Liver (tissue), 3 donors: Measurements from ENCODE around the gene TNNT3.

Experiments
- JUND ChIP-seq, 2 donors: IDR thresholded peaks; 2 replicates each; pipeline ENCODE4 v1.6.1; 2016; ENCODE audit warnings: antibody characterized with exemption in 2 of 2
- MAX ChIP-seq: IDR thresholded peaks from 2 replicates; pipeline ENCODE4 v1.6.1; 2016; ENCODE audit warnings: antibody characterized with exemption
- REST ChIP-seq: IDR thresholded peaks from 2 replicates; pipeline ENCODE4 v1.6.1; 2016; ENCODE audit warnings: antibody characterized with exemption, mild to moderate bottlenecking
- TAF1 ChIP-seq: conservative IDR thresholded peaks from 2 replicates; pipeline ENCODE4 v1.6.1; 2016; ENCODE audit warnings: antibody characterized with exemption, mild to moderate bottlenecking
- TF ChIP-seq, protein P1 (sequence below): fragments of 150-350 bp; IDR thresholded peaks from 2 replicates; pipeline ENCODE4 v1.5.1; 2017; ENCODE audit warnings: improper control_type of control experiment, low read depth, low read length; ENCODE audit not compliant: missing input control
- donor health status: healthy.
- donor health status: healthy.

DNA sequence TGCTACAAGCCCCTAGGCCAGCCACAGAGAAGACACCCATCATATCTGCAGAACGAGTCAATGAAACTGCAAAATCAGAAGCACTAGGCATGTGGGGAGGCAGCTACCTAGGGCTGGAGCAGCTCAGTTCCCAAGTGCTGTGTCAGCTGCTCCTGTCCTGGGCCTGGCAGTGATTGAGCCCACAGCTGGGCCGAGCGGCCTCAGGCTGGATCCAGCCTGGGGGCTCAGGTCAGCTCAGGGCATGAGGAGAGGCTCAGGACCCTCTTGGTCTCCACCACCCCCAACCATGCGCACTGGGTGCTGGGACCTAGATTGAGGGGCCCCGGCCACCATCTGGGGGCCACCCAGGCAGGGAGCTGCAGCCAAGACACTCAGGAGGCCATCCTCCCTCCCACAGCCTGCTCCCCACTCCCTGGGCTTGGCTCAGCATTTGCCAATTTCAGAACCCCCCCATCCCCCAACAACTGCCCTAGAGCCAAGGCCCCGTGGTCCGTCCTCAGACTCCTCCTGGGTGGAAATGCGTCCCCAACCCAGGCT, 2.4 kb upstream of the TNNT3 start:
- TF ChIP-seq, protein P1, sequence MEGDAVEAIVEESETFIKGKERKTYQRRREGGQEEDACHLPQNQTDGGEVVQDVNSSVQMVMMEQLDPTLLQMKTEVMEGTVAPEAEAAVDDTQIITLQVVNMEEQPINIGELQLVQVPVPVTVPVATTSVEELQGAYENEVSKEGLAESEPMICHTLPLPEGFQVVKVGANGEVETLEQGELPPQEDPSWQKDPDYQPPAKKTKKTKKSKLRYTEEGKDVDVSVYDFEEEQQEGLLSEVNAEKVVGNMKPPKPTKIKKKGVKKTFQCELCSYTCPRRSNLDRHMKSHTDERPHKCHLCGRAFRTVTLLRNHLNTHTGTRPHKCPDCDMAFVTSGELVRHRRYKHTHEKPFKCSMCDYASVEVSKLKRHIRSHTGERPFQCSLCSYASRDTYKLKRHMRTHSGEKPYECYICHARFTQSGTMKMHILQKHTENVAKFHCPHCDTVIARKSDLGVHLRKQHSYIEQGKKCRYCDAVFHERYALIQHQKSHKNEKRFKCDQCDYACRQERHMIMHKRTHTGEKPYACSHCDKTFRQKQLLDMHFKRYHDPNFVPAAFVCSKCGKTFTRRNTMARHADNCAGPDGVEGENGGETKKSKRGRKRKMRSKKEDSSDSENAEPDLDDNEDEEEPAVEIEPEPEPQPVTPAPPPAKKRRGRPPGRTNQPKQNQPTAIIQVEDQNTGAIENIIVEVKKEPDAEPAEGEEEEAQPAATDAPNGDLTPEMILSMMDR: no peak
- TF ChIP-seq MAX (no peak), REST (no peak), JUND (IDR thresholded peaks at IDR 0.05) (no peak), TAF1 (no peak)
